IMR-90 (cell line): Measurements from ENCODE around the gene PDE5A. TPM values are rescaled to one million over a fixed set of nuclear protein-coding genes. Genes with fewer than 3 reads are reported as not detected.
A peak's percentile ranks its signal among the peaks of the same experiment; 100 is the strongest.
"Not testable (repeated sequence)": the region's sequence is repeated elsewhere in the genome, so short reads cannot be mapped to it uniquely, and the experiment has no call there.

Experiments
- ATAC-seq: fragments of 200-7000 bp; cut with Tn5 transposase; 2 replicates; pipeline ENCODE4 v1.9.1; 2020; ENCODE audit warnings: low read depth, mild to moderate bottlenecking, moderate library complexity
- BruUV-seq: library from RNA; stranded (reverse); fragments of 400-500 nt; replicated peaks from 2 replicates; lab custom pipeline; 2021; lab: Mats Ljungman, UMichigan
- CTCF ChIA-PET: fragments of 300-600 bp; formaldehyde crosslinking; extraction: SDS; loops from one replicate; lab custom pipeline; 2021; ENCODE audit warnings: antibody characterized with exemption; lab: Yijun Ruan, JAX
- POLR2A ChIA-PET: fragments of 300-600 bp; sonication (Branson Sonifier 250); formaldehyde crosslinking; loops from one replicate; lab custom pipeline; 2022; ENCODE audit warnings: antibody characterized with exemption; ENCODE audit not compliant: unreplicated experiment; lab: Charles Lee
- DNase-seq: peaks from one replicate; pipeline ENCODE4 v3.0.0; 2013
- H2AFZ ChIP-seq: replicated peaks from 2 replicates; pipeline ENCODE3; 2013; ENCODE audit warnings: low read length, mild to moderate bottlenecking; ENCODE audit not compliant: poor library complexity
- H2AK5ac ChIP-seq: 2 replicates; pipeline ENCODE4 v1.6.1; 2013; ENCODE audit warnings: low read depth, low read length, inconsistent platforms
- H2AK9ac ChIP-seq: replicated peaks from 2 replicates; pipeline ENCODE3; 2013; ENCODE audit warnings: mild to moderate bottlenecking, low read depth, low read length, moderate library complexity; ENCODE audit not compliant: poor library complexity
- H2BK120ac ChIP-seq: 2 replicates; pipeline ENCODE4 v1.6.1; 2013; ENCODE audit warnings: low read depth, low read length, inconsistent platforms
- H2BK15ac ChIP-seq: 3 replicates; pipeline ENCODE4 v1.6.1; 2013; ENCODE audit warnings: low read depth, low read length, inconsistent platforms
- H2BK20ac ChIP-seq: 2 replicates; pipeline ENCODE4 v1.6.1; 2013; ENCODE audit warnings: low read depth, mild to moderate bottlenecking, inconsistent platforms, low read length, moderate library complexity
- H2BK5ac ChIP-seq: 2 replicates; pipeline ENCODE4 v1.6.1; 2013; ENCODE audit warnings: mild to moderate bottlenecking, low read depth, low read length, inconsistent platforms; ENCODE audit not compliant: poor library complexity, severe bottlenecking
- H3K14ac ChIP-seq: replicated peaks from 2 replicates; pipeline ENCODE4 v1.6.1; 2013; ENCODE audit warnings: low read depth, low read length, inconsistent platforms
- H3K18ac ChIP-seq: 2 replicates; pipeline ENCODE4 v1.6.1; 2013; ENCODE audit warnings: low read depth, low read length, control low read depth
- H3K23ac ChIP-seq: 2 replicates; pipeline ENCODE4 v1.6.1; 2013; ENCODE audit warnings: low read depth, low read length, inconsistent platforms
- H3K27ac ChIP-seq: 2 replicates; pipeline ENCODE4 v1.5.1; 2013; ENCODE audit warnings: mild to moderate bottlenecking, control low read depth, low read length; ENCODE audit not compliant: insufficient read depth
- H3K27me3 ChIP-seq: 2 replicates; pipeline ENCODE4 v1.6.1; 2013; ENCODE audit warnings: low read length; ENCODE audit not compliant: control insufficient read depth, insufficient read depth
- H3K36me3 ChIP-seq: 2 replicates; pipeline ENCODE4 v1.6.1; 2013; ENCODE audit warnings: low read length, mixed read lengths; ENCODE audit not compliant: control insufficient read depth, insufficient read depth
- H3K4ac ChIP-seq: 2 replicates; pipeline ENCODE4 v1.6.1; 2013; ENCODE audit warnings: low read depth, low read length, inconsistent platforms
- H3K4me1 ChIP-seq: 2 replicates; pipeline ENCODE4 v1.6.1; 2013; ENCODE audit warnings: low read length, mixed read lengths; ENCODE audit not compliant: control insufficient read depth, insufficient read depth
- H3K4me2 ChIP-seq: 2 replicates; pipeline ENCODE4 v1.6.1; 2013; ENCODE audit warnings: low read depth, mild to moderate bottlenecking, control low read depth, low read length, moderate library complexity
- H3K4me3 ChIP-seq: 2 replicates; pipeline ENCODE4 v1.5.1; 2013; ENCODE audit warnings: low read depth, mild to moderate bottlenecking, control low read depth, low read length, moderate library complexity; ENCODE audit not compliant: insufficient read depth
- H3K56ac ChIP-seq: 2 replicates; pipeline ENCODE4 v1.6.1; 2013; ENCODE audit warnings: low read length, inconsistent platforms; ENCODE audit not compliant: insufficient read depth; ENCODE audit errors: extremely low read depth
- H3K79me1 ChIP-seq, 2 experiments: 2 replicates each; pipeline ENCODE4 v1.6.1; 2013; ENCODE audit warnings: low read length in 2 of 2, inconsistent platforms in 1 of 2, low read depth in 1 of 2
- H3K9ac ChIP-seq: 2 replicates; pipeline ENCODE4 v1.6.1; 2013; ENCODE audit warnings: low read depth, low read length, control low read depth
- H3K9me1 ChIP-seq: 2 replicates; pipeline ENCODE4 v1.6.1; 2013; ENCODE audit warnings: low read length, inconsistent platforms; ENCODE audit not compliant: insufficient read depth
- H3K9me3 ChIP-seq: 2 replicates; pipeline ENCODE4 v1.6.1; 2013; ENCODE audit warnings: low read length; ENCODE audit not compliant: control insufficient read depth, insufficient read depth
- H4K20me1 ChIP-seq: 2 replicates; pipeline ENCODE4 v1.6.1; 2013; ENCODE audit warnings: low read length, inconsistent platforms; ENCODE audit not compliant: insufficient read depth
- H4K5ac ChIP-seq: 2 replicates; pipeline ENCODE4 v1.6.1; 2013; ENCODE audit warnings: mild to moderate bottlenecking, low read depth, low read length, control low read depth
- H4K8ac ChIP-seq, 2 experiments: 2 replicates each; pipeline ENCODE4 v1.6.1; 2013; ENCODE audit warnings: low read depth in 2 of 2, low read length in 2 of 2, control low read depth in 1 of 2, inconsistent platforms in 1 of 2
- H4K91ac ChIP-seq: 2 replicates; pipeline ENCODE4 v1.6.1; 2013; ENCODE audit warnings: low read depth, low read length, inconsistent platforms; ENCODE audit not compliant: insufficient read depth
- RAD21 ChIP-seq: IDR thresholded peaks from 2 replicates; pipeline ENCODE4 v1.6.1; 2012; ENCODE audit warnings: low read length, improper control_type of control experiment
- SMC3 ChIP-seq: fragments of 150-350 bp; IDR thresholded peaks from 2 replicates; pipeline ENCODE4 v1.6.1; 2016; ENCODE audit warnings: low read depth, mild to moderate bottlenecking, antibody characterized with exemption, low read length, moderate library complexity
- WGBS, 2 experiments: methylation state at CpG; one replicate each; pipeline versions ENCODE4 v1.1.5 to v1.1.7; 2013; ENCODE audit warnings: missing lambda C conversion rate in 2 of 2; ENCODE audit not compliant: insufficient read length in 1 of 2; ENCODE audit errors: extremely low coverage in 2 of 2; 5-methylcytosine and 5-hydroxymethylcytosine counted together
- dilution Hi-C: fragments of 300-500 bp; cut with HindIII; formaldehyde crosslinking; loops from one replicate; pipeline ENCODE4 v1.14.3; 2018; ENCODE audit warnings: low sequenced_read_pairs; ENCODE audit not compliant: unreplicated experiment
- in situ Hi-C: fragments of 300-500 bp; cut with MboI; formaldehyde crosslinking; loops from 3 replicates; pipeline ENCODE4 v1.14.3; 2019; ENCODE audit warnings: low sequenced_read_pairs, inconsistent platforms, mixed read lengths
- intact Hi-C: fragments of 100-400 bp; cut with micrococcal nuclease; formaldehyde crosslinking; loops from 2 replicates; pipeline ENCODE4 v1.10.0; 2022
- polyA plus RNA-seq, 3 experiments: library from polyadenylated mRNA; depleted of rRNA; stranded (reverse); fragments of >200 nt; gene quantifications; 2 replicates each; pipeline ENCODE4 v1.2.3, GENCODE V29; 2012; ENCODE audit warnings: low replicate concordance in 1 of 3
- total RNA-seq: library from RNA; depleted of rRNA; stranded (reverse); fragments of >200 nt; gene quantifications from 2 replicates; pipeline ENCODE4 v1.2.3, GENCODE V29; 2012
- TF ChIP-seq, protein P1 (sequence below): conservative IDR thresholded peaks from 2 replicates; pipeline ENCODE4 v1.5.1; 2012; ENCODE audit warnings: mild to moderate bottlenecking, low read depth, low read length, improper control_type of control experiment

The PDE5A gene
- total and polyA plus RNA-seq, 2 of the 4 experiments (the other 2 are of a cell fraction) = 101 to 770 TPM

DNA sequence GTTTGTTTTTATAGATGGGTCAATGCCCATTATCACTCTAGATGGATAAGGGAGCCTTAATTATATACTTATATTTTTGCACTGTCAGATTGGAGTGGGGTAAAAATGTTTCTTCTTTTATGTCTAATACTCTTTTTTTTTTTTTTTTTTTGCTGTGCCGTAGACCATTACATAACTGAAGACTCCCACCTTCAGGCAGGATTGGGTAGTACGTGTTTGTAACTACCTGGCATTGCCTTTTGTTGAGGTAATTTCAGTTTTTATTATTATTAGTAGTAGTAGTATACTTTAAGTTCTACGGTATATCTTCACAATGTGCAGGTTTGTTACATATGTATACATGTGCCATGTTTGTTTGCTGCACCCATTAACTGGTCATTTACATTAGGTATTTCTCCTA, 165.9 kb downstream of the PDE5A start:
- H3K9me3 ChIP-seq, H3K4ac ChIP-seq, H3K36me3 ChIP-seq, H2AK5ac ChIP-seq, H4K8ac ChIP-seq, H2AK9ac ChIP-seq, H3K23ac ChIP-seq, H2BK15ac ChIP-seq, DNase-seq, H3K14ac ChIP-seq, H3K56ac ChIP-seq, H3K4me3 ChIP-seq, H3K18ac ChIP-seq, H2BK120ac ChIP-seq, H3K27me3 ChIP-seq, H3K27ac ChIP-seq, H3K4me1 ChIP-seq, intact Hi-C loops, H4K5ac ChIP-seq, CTCF ChIA-PET, H3K9me1 ChIP-seq, H2BK5ac ChIP-seq, H3K79me1 ChIP-seq, BruUV-seq, H2BK20ac ChIP-seq, H3K4me2 ChIP-seq, H2AFZ ChIP-seq, H3K9ac ChIP-seq, H4K91ac ChIP-seq, dilution Hi-C loops, in situ Hi-C loops, ATAC-seq, POLR2A ChIA-PET, H4K20me1 ChIP-seq: not testable (repeated sequence)
- 0 out of 2 replicates have a peak, but pooled peaks have one; percentile 12 for TF ChIP-seq SMC3
- TF ChIP-seq RAD21 = peak; percentile 26; the same call in 1 of the 2 replicates
- TF ChIP-seq, protein P1, sequence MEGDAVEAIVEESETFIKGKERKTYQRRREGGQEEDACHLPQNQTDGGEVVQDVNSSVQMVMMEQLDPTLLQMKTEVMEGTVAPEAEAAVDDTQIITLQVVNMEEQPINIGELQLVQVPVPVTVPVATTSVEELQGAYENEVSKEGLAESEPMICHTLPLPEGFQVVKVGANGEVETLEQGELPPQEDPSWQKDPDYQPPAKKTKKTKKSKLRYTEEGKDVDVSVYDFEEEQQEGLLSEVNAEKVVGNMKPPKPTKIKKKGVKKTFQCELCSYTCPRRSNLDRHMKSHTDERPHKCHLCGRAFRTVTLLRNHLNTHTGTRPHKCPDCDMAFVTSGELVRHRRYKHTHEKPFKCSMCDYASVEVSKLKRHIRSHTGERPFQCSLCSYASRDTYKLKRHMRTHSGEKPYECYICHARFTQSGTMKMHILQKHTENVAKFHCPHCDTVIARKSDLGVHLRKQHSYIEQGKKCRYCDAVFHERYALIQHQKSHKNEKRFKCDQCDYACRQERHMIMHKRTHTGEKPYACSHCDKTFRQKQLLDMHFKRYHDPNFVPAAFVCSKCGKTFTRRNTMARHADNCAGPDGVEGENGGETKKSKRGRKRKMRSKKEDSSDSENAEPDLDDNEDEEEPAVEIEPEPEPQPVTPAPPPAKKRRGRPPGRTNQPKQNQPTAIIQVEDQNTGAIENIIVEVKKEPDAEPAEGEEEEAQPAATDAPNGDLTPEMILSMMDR = 0 out of 2 replicates have a peak, but pooled peaks have one; percentile 12
- no CpG with 5 or more reads among the region's 3 CpGs for WGBS, 2 experiments

DNA sequence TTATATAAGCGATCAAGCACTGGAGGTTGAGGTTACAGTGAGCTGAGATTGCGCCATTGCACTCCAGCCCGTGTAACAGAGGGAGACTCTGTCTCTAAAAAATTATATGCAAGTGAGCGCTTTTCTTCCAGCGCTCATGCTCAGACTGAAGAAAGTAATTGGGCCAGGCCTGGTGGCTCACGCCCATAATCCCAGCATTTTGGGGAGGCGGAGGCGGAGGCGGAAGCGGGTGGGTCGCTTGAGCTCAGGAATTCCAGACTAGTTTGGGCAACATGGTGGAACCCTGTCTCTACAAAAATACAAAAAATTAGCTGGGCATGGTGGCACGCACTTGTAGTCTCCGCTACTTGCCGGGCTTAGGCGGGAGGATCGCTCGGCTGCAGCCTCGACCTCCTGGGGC, 172.9 kb downstream of the PDE5A start:
- CTCF ChIA-PET, H3K4me1 ChIP-seq, H2AK5ac ChIP-seq, in situ Hi-C loops, BruUV-seq, H3K18ac ChIP-seq, H3K79me1 ChIP-seq, H4K20me1 ChIP-seq, H4K5ac ChIP-seq, H3K4ac ChIP-seq, H3K23ac ChIP-seq, H3K56ac ChIP-seq, H4K91ac ChIP-seq, H3K14ac ChIP-seq, H3K9me1 ChIP-seq, H2BK5ac ChIP-seq, H2AFZ ChIP-seq, dilution Hi-C loops, H2AK9ac ChIP-seq, H3K36me3 ChIP-seq, H2BK20ac ChIP-seq, H2BK15ac ChIP-seq, H3K9ac ChIP-seq, H3K27me3 ChIP-seq, POLR2A ChIA-PET, intact Hi-C loops, H2BK120ac ChIP-seq, H4K8ac ChIP-seq, ATAC-seq, H3K27ac ChIP-seq, H3K9me3 ChIP-seq: not testable (repeated sequence)
- DNase-seq = peak; percentile 29
- Histone ChIP-seq H3K4me3 (peak overlapping the region; percentile 45), H3K4me2 (peak overlapping the region; percentile 79)
- WGBS, 2 experiments = 43% methylated on average over 4 of the region's 18 CpGs; no CpG with 5 or more reads in 1 of the 2 experiments
